Natural killer cell (primary cell): ENCODE measurements around the gene WWC1. TPM values are rescaled to one million over a fixed set of nuclear protein-coding genes. Genes with fewer than 3 reads are reported as not detected.

Experiments
- ATAC-seq, 3 donors: fragments of 150-1000 bp in 2 of 3; fragments of 200-7000 bp in 1 of 3; cut with Tn5 transposase; 1 replicate in 1 of 3; 2 replicates in 2 of 3; pipeline ENCODE4 v1.10.0; 2021; ENCODE audit warnings: mild to moderate bottlenecking in 2 of 3, moderate library complexity in 2 of 3
- DNase-seq, 2 donors: peaks; one replicate each; pipeline versions ENCODE4 v3.0.0 to v3.0.0-alpha.2; 2013 to 2021; ENCODE audit warnings: mixed read lengths in 1 of 2
- H3K27ac ChIP-seq: one replicate; pipeline ENCODE4 v1.5.1; 2013; ENCODE audit warnings: mild to moderate bottlenecking, low read length
- H3K27me3 ChIP-seq: one replicate; pipeline ENCODE4 v1.6.1; 2013; ENCODE audit warnings: low read length; ENCODE audit not compliant: control insufficient read depth, insufficient read depth
- H3K36me3 ChIP-seq: one replicate; pipeline ENCODE4 v1.6.1; 2013; ENCODE audit warnings: low read length; ENCODE audit not compliant: control insufficient read depth, insufficient read depth
- H3K4me1 ChIP-seq: one replicate; pipeline ENCODE4 v1.6.1; 2013; ENCODE audit warnings: low read length; ENCODE audit not compliant: control insufficient read depth, insufficient read depth
- H3K4me3 ChIP-seq: one replicate; pipeline ENCODE4 v1.5.1; 2013; ENCODE audit warnings: low read length
- H3K9me3 ChIP-seq: one replicate; pipeline ENCODE4 v1.6.1; 2013; ENCODE audit warnings: low read length; ENCODE audit not compliant: control insufficient read depth, insufficient read depth
- H3K27ac Mint-ChIP-seq, 2 donors: one replicate each; pipeline ENCODE4 v1.8.0; 2022; ENCODE audit warnings: mild to moderate bottlenecking in 2 of 2, mixed read lengths in 2 of 2, moderate library complexity in 1 of 2
- H3K27me3 Mint-ChIP-seq, 2 donors: one replicate each; pipeline ENCODE4 v1.8.0; 2022; ENCODE audit warnings: low read depth in 2 of 2, mixed read lengths in 2 of 2
- H3K36me3 Mint-ChIP-seq: one replicate; pipeline ENCODE4 v1.8.0; 2022; ENCODE audit warnings: mixed read lengths
- H3K4me1 Mint-ChIP-seq, 2 donors: one replicate each; pipeline ENCODE4 v1.8.0; 2022; ENCODE audit warnings: mixed read lengths in 2 of 2
- H3K4me3 Mint-ChIP-seq: one replicate; pipeline ENCODE4 v1.8.0; 2022; ENCODE audit warnings: mild to moderate bottlenecking, moderate library complexity, mixed read lengths
- H3K9me3 Mint-ChIP-seq, 2 donors: one replicate each; pipeline ENCODE4 v1.8.0; 2022; ENCODE audit warnings: mixed read lengths in 2 of 2
- CTCF ChIP-seq: fragments of 200-600 bp; IDR thresholded peaks from one replicate; pipeline ENCODE4 v1.8.0; 2022; ENCODE audit warnings: antibody characterized with exemption
- WGBS: methylation state at CpG from one replicate; pipeline ENCODE4 v1.1.7; 2013; ENCODE audit warnings: missing lambda C conversion rate; ENCODE audit not compliant: insufficient coverage; 5-methylcytosine and 5-hydroxymethylcytosine counted together
- intact Hi-C: fragments of 100-400 bp; cut with micrococcal nuclease; formaldehyde crosslinking; loops from one replicate; pipeline ENCODE4 v1.14.2; 2022
- total RNA-seq, 4 donors: library from RNA; stranded (reverse); fragments of 120-200 nt in 1 of 4; gene quantifications; one replicate each; pipeline versions ENCODE4 v1.2.3 to v1.2.4, GENCODE V29; 2013 to 2022

Gene WWC1
- total RNA-seq, 3 donors from 2014 or later (not counting 1 experiment from before 2014, with no cell fraction given), result 0.42 to 0.66 (median 0.53) TPM

GRCh38 chr5:168368854-168369253 is 77.4 kb downstream of the WWC1 start:
- H3K27me3 ChIP-seq, result no peaks in the 10 kb centered on the region
- H3K36me3 ChIP-seq, result no peaks in the 10 kb centered on the region
- Mint-ChIP-seq H3K9me3 (no peaks in the 10 kb centered on the region), H3K36me3 (no peaks in the 10 kb centered on the region), H3K27ac (no peak overlapping the region), H3K4me1 (no peaks in the 10 kb centered on the region), H3K4me3 (no peak overlapping the region), H3K27me3 (peaks cover 3 to 7% of the 10 kb centered on the region in 2 donors)
- no peaks in the 10 kb centered on the region for H3K9me3 ChIP-seq
- intact Hi-C loops, result no loop called here
- H3K4me1 ChIP-seq, result no peaks in the 10 kb centered on the region
- H3K27ac ChIP-seq, result no peak overlapping the region
- DNase-seq (no peak), ATAC-seq (no peak)
- WGBS, result 81% methylated on average over 3 of the region's 3 CpGs
- no peak for TF ChIP-seq CTCF
- H3K4me3 ChIP-seq, result no peak overlapping the region

GRCh38 chr5:168370831-168371230 is 79.4 kb downstream of the WWC1 start:
- H3K27ac Mint-ChIP-seq, result no peak overlapping the region
- H3K4me3 ChIP-seq, result no peak overlapping the region
- 93% methylated on average over 4 of the region's 4 CpGs for WGBS
- no peaks in the 10 kb centered on the region for H3K4me1 ChIP-seq
- no peak for TF ChIP-seq CTCF
- no peaks in the 10 kb centered on the region for H3K9me3 Mint-ChIP-seq
- intact Hi-C loops, result no loop called here
- no peaks in the 10 kb centered on the region for H3K9me3 ChIP-seq
- no peaks in the 10 kb centered on the region for H3K27me3 ChIP-seq
- H3K4me1 Mint-ChIP-seq, result no peaks in the 10 kb centered on the region
- H3K27ac ChIP-seq, result no peak overlapping the region
- no peaks in the 10 kb centered on the region for H3K36me3 Mint-ChIP-seq
- no peak overlapping the region for H3K4me3 Mint-ChIP-seq
- DNase-seq (no peak), ATAC-seq (no peak)
- peaks cover 0 to 7% of the 10 kb centered on the region in 2 donors for H3K27me3 Mint-ChIP-seq
- H3K36me3 ChIP-seq, result no peaks in the 10 kb centered on the region

- no peaks in the 10 kb centered on the region for H3K9me3 Mint-ChIP-seq
- Histone ChIP-seq H3K27ac (no peak overlapping the region), H3K9me3 (no peaks in the 10 kb centered on the region), H3K36me3 (no peaks in the 10 kb centered on the region), H3K27me3 (no peaks in the 10 kb centered on the region), H3K4me1 (no peaks in the 10 kb centered on the region), H3K4me3 (no peak overlapping the region)
- intact Hi-C loops, result no loop called here
- H3K36me3 Mint-ChIP-seq, result no peaks in the 10 kb centered on the region
- TF ChIP-seq CTCF, result no peak
- no peaks in the 10 kb centered on the region for H3K4me1 Mint-ChIP-seq
- H3K4me3 Mint-ChIP-seq, result no peak overlapping the region
- ATAC-seq (no peak), DNase-seq (no peak)
- 86% methylated on average over 2 of the region's 2 CpGs for WGBS
- H3K27me3 Mint-ChIP-seq, result peaks cover 0 to 7% of the 10 kb centered on the region in 2 donors
- H3K27ac Mint-ChIP-seq, result no peak overlapping the region
Observed at GRCh38 chr5:168372356-168372946, 81.0 kb downstream of the WWC1 start.

- no peak for ATAC-seq
- no peak overlapping the region for H3K4me3 ChIP-seq
- H3K36me3 ChIP-seq, result no peaks in the 10 kb centered on the region
- peaks cover 0 to 7% of the 10 kb centered on the region in 2 donors for H3K27me3 Mint-ChIP-seq
- H3K9me3 Mint-ChIP-seq, result no peaks in the 10 kb centered on the region
- intact Hi-C loops, result no loop called here
- no peak for DNase-seq
- no peak overlapping the region for H3K4me3 Mint-ChIP-seq
- no peaks in the 10 kb centered on the region for H3K36me3 Mint-ChIP-seq
- no peak for TF ChIP-seq CTCF
- H3K27ac Mint-ChIP-seq, result no peak overlapping the region
- no peaks in the 10 kb centered on the region for H3K9me3 ChIP-seq
- H3K27me3 ChIP-seq, result no peaks in the 10 kb centered on the region
- WGBS, result 97% methylated on average over 4 of the region's 4 CpGs
- no peaks in the 10 kb centered on the region for H3K4me1 Mint-ChIP-seq
- H3K27ac ChIP-seq, result no peak overlapping the region
- no peaks in the 10 kb centered on the region for H3K4me1 ChIP-seq
Observed at GRCh38 chr5:168374532-168374931, 83.1 kb downstream of the WWC1 start.
